ENCODE results near the gene LIPI.
"Not testable (repeated sequence)": the region's sequence is repeated elsewhere in the genome, so short reads cannot be mapped to it uniquely, and the experiment has no call there.

Gene LIPI

DNA sequence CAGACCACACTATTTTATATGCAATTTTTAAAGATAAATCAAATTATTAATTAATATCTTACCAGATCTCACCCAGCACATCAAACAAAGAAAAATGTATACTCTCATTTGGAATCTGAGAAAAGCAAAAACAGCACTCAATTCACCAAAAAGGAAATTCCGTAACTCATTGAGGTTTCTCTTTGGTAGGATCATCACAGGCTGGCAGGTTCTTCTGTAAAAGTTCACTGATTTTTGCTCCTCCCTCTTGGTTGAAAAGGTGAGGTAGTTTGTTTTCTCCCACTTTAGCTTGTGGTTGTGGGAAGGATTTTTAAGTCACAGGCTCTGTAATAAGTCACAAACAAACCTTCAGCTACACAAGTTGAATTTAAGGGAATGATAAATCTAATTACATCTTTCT, at the start of gene LIPI:
LIPI (minus strand) TSS at position 218 of the 400 bp plus-strand sequence; CDS start at position 108, 110 bp downstream.
- no peak for DNase-seq

GRCh38 chr21:14260174-14260764, 49.5 kb upstream of the LIPI start:
- no peak for DNase-seq

DNA sequence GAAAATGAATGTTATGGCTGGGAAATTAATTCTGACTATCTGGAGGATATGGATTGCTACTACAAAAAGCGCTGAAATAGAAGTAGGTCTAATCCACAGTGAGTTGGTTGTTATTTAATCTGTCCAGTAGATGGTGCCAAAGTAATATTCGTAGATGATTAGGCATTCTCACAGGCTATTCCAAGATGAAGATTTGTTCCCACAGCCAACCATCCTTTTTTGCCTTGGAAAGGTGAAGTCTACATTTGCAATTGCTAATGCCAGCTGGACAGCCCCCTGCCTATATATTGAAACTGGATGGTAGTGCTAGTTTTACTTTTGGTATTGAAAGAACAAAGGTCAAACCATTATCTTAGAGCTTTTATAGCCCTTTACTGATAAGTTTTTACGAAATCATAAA, 49.0 kb upstream of the LIPI start:
- DNase-seq = no peak

DNA sequence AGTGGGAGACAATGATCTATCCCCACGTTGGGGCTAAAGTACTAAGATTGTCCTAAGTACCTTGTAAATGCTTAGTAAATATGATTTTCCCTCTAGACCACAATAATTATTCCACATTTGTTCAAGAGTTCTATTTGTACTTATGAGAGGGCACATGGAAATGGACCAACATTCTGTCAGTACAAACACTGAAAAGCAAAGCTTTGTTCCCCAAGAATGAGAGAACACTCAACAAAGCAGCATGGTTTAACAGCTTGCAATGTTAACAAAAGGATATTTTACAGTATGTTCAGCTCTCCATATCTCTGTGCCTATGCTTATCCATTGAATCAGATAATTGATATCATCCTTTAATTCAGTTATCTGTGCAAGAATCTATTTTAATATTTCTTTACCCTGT, 40.6 kb upstream of the LIPI start:
- no peak for DNase-seq

DNA sequence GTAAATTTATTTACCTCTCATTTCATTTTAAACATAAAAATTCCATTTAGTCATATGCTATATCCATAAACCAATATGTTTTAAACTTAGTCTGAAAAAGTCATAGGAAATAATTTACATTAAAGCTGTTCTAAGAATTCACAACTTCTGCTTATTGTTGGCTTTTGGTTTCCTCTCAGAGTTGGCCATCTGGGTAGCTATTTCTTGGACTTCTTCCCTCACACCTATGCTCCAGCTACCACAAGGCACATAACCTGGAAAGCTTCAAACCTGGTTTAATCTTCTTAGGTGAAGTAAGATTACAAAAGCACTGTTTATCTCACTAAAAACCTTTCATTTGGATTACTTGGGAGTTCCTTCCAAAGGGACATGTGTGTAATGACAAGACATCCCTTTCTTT, 35.0 kb upstream of the LIPI start:
- DNase-seq = no peak

DNA sequence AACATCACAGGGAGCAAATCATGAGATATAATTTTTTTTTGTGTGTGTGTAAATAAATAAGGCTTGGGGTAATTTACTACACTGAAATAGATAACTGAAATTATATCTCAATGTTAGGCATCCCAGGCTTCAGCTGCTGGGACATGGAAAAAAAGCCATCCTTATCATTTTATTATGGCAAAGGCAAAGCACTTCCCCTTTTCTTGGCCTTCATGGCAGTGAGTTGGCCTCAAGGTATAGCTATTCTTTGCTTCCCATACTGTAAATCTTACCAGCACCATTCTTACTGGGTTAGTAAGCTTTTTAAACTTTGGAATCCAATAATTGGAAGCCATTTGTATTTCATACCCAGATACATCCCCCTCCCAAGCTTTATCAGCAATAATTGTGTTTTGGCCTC, 34.2 kb upstream of the LIPI start:
- DNase-seq = no peak

- DNase-seq = no peak
Measured at GRCh38 chr21:14243874-14244273, 33.1 kb upstream of the LIPI start.

GRCh38 chr21:14243461-14243860, 32.7 kb upstream of the LIPI start:
- no peak for DNase-seq

- DNase-seq = no peak
Measured at GRCh38 chr21:14241297-14241696, 30.5 kb upstream of the LIPI start.

DNA sequence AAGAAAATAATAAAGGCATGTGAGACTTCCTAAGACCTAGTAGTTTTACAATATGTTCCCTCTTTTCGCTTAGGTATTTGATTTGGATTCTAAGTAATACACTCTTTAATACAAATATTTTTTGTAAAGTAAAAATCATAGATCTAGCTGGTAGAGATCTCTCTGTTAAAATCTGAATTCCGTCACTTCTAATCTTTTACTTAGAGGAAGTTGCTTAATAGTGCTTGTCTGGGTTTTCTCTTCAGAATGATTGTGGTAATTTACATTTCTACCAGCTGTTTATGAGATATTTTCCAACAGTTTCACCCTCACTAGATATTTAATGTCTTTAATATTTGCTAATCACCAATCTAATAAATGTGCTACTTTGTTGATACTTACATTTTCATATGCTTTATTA, 28.5 kb upstream of the LIPI start:
- DNase-seq = no peak

DNA sequence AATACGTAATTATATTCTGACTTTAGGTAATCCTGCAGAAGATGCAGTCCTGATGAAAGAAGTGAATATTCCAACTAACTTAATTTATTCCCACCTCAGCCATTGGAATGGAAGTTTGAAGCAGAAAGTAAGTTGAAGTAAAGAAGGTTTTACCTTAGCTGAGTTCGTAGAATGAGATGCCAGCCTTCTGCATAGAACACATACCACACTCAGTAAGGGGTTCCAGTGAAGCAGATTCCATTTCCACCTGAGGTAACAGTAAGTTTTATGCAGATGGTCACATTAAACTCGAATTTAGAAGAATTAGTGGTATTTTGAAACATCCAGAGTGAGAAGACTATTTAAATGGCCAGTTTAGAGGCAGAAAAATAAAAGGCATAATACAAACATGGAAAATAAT, 25.4 kb upstream of the LIPI start:
- no peak for DNase-seq

GRCh38 chr21:14235101-14235500, 24.3 kb upstream of the LIPI start:
- no peak for DNase-seq

DNA sequence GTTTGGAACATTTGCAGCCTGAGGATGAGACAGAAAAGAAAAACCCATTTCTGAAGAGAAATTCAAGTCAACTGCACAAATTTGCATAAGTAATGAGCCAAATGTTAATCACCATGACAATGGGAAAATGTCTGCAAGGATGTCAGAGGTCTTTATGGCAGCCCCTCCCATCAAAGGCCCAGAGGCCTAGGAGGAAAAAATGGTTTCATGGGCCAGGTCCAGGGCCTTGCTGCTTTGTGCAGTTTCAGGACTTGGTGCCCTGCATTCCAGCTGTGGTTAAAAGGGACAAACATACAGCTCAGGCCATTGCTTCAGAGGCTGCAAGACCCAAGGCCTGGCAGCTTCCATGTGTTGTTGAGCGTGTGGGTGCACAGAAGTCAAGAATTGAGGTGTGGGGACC, 18.6 kb upstream of the LIPI start:
- no peak for DNase-seq

GRCh38 chr21:14223365-14223764, 12.6 kb upstream of the LIPI start:
- DNase-seq = no peak

DNA sequence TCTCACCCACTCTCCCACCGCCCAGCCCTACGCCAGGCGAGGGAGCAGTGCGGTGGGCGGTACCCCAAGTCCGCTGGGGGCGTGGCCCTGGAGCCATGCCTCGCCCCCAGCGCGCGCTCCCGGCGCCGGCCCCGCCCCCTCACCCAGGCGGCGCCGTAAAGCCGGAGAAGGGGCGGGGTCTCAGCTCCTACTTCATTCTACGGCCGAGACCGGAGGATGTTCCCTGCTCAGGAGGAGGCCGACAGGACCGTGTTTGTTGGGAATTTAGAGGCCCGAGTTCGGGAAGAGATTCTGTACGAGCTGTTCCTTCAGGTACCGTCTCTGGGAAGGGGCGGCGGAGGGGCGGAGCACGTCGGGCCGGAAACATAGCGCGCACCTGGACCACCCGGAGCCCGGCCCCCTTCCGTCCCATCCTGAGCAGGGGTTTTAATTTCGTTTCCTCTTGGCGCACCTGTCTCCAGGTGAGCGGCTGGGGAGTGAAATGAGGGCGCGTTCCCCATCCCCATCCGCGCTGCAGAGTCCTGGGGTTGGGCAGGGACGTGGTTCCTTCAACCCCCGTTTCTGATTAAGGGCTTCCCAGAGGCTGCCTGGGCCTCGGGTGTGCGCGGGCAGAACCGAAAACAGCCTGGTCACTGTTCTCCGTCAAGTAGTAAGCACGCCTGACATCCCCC, 5.4 kb upstream of the LIPI start, which contains the start of gene RBM11:
RBM11 (plus strand) TSS at position 187 of the 671 bp plus-strand sequence; CDS start at position 217, 30 bp downstream.
- no peak for DNase-seq

GRCh38 chr21:14213164-14213563, 2.4 kb upstream of the LIPI start:
- no peak for DNase-seq

DNA sequence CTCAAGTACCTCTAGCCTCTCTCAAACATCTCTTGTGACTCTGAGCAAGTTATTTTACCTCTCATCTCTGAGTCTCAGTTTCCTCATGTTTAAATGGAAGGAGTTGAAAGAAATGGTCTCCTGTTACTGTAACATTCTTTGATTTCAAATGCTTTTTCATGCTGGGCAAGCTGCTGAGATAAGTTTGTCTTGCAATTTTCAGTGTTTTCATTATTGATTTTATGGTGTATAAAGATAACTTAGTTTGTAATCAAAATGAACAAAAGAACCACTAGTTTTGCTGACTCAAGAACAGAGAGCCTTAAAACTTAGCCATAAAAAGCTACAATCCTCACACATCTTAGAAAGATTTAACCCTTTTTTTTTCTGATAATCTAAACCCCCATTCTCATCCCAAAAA, 4.5 kb downstream of the LIPI start:
- no peak for DNase-seq

DNA sequence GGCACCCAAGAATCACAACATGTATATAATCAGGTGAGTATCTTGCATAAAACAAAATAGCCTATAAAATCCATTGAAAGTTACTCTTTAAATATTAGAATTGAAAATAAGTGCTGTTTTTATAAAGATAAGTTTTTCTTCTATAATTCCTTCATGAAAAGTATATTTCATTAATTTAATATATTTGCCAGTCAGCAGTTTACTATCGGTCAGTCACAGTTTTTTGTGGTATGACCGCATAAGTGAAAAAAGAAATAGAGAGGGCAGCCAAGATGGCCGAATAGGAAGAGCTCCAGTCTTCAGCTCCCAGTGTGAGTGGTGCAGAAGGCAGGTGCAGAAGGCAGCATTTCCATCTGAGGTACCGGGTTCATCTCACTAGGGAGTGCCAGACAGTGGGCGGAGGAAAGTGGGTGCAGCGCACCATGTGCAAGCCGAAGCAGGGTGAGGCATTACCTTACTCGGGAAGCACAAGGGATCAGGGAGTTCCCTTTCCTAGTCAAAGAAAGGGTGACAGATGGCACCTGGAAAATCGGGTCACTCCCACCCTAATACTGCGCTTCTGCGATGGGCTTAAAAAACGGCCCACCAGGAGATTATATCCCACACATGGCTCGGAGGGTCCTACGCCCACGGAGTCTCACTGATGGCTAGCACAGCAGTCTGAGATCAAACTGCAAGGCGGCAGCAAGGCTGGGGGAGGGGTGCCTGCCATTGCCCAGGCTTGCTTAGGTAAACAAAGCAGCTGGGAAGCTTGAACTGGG, 44.1 kb downstream of the LIPI start:
- DNase-seq = not testable (repeated sequence)

- DNase-seq = no peak
Measured at GRCh38 chr21:14143999-14144398, 66.8 kb downstream of the LIPI start.

DNA sequence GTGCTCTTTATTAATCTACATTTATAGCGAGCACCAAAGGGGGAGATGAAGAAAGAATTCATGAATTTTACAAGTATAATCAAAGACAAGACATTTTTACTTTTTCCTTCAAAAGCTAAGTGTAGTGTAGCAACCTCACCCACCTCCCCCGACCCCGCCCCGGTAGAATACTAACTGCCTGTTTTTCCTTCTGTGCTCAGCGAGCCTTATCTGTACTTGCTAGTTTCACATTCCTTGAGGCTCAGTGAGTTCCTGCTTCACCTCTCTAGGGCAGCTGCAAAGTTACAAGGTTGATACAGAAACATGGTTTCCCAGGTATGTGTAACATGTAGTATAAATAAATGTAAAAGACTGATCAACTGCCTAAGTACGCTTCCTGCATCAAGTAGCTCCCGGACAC, 86.5 kb downstream of the LIPI start:
- DNase-seq = no peak

- DNase-seq = no peak
Measured at GRCh38 chr21:14121719-14122118, 89.0 kb downstream of the LIPI start.

DNA sequence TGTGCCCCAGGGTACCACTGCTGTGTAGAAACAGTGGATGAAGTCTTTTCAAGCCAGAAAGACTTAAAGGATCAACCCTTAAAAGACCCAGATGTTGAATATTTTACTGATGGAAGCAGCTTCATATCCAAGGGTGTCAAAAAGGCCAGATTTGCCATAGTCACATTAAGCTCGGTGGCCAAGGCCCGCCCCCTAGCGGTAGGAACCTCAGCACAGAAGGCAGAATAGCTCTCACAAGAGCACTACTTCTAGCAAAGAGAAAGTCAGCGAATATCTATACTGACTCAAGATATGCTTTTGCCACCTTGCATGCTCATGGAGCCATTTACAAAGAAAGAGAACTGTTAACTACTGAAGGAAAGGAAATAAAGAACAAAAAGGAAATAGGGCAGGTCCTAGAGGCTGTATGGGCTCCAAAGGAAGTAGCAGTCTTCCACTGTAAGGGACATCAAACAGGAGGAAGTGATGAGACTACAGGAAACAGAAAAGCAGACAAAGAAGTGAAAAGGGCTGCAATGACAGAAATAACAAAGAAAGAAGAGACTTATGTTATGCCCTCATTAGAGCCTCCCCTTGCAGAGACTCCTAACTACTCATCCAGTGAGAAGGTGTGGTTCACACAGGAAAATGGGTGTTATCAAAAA, 90.5 kb downstream of the LIPI start:
- DNase-seq = no peak

- no peak for DNase-seq
Measured at GRCh38 chr21:14119038-14119437, 91.7 kb downstream of the LIPI start.

GRCh38 chr21:14116080-14116481, 94.7 kb downstream of the LIPI start:
- DNase-seq = no peak

Measured in GF-D8 (cell line).